Right forelimb (tissue), 1 donor: Measurements from ENCODE around the gene ZNF135.

Source experiments
- DNase-seq: peaks from one replicate; pipeline ENCODE4 v3.0.0-alpha.2; 2018

Gene ZNF135

DNA sequence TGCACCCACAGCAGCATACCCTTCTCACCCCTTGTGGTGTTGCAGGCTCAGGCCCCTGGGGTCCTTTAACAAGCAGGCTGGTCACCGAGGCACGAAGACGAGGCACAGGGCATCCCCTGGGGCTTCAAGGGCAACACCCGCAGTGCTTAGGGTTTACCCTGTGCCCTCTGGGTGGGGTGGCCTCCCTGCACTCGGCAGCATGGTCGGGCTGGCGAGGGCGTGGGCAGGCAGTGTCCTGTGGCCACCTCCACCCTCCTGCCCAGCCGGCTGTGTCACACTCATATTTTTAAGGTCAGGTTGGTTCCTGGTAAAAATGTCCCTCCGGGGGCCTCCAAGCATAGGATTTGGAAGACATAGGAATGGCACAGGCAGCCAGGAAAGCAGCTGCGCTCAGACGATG, 11.4 kb upstream of the ZNF135 start:
- no peak for DNase-seq

DNA sequence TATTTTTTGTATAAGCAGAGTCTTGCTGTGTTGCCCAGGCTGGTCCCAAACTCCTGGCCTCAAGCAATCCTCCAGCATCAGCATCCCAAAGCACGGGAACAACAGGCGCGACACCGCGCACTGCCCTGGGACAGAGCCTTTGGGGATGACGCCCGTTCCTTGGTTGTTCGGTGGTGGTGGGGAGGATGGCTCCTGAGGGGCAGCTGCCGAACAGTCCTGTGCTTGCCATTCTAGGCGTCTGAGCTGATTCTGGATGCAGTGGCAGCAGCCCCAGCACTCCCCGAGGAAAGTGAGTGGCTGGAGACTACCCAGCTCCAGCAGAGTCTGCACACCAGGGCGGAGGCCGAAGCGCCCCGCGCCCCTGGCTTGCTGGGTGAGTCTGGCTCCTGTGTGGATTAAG, 6.8 kb upstream of the ZNF135 start:
- DNase-seq = no peak

DNA sequence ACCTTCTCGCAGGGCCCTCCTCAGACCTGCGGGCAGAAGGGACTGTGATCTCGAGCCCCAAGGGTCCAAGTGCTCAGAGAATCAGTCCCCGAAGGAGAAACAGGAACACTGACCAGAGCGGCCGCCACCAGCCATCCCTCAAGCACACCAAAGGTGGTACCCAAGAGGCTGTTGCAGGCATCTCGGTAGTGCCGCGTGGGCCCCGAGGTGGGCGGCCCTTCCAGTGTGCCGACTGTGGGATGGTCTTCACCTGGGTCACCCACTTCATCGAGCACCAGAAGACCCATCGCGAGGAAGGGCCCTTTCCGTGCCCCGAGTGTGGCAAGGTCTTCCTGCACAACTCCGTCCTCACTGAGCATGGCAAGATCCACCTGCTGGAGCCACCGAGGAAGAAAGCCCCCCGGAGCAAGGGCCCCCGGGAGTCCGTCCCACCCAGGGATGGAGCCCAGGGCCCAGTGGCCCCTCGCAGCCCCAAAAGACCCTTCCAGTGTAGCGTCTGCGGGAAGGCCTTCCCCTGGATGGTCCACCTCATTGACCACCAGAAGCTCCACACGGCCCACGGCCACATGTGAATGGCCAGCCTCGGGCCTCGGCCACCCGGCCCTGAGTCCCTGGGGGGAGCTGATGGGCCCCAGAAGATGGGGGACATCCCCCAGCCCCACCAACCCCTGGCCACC, 5.5 kb upstream of the ZNF135 start:
- no peak for DNase-seq

DNA sequence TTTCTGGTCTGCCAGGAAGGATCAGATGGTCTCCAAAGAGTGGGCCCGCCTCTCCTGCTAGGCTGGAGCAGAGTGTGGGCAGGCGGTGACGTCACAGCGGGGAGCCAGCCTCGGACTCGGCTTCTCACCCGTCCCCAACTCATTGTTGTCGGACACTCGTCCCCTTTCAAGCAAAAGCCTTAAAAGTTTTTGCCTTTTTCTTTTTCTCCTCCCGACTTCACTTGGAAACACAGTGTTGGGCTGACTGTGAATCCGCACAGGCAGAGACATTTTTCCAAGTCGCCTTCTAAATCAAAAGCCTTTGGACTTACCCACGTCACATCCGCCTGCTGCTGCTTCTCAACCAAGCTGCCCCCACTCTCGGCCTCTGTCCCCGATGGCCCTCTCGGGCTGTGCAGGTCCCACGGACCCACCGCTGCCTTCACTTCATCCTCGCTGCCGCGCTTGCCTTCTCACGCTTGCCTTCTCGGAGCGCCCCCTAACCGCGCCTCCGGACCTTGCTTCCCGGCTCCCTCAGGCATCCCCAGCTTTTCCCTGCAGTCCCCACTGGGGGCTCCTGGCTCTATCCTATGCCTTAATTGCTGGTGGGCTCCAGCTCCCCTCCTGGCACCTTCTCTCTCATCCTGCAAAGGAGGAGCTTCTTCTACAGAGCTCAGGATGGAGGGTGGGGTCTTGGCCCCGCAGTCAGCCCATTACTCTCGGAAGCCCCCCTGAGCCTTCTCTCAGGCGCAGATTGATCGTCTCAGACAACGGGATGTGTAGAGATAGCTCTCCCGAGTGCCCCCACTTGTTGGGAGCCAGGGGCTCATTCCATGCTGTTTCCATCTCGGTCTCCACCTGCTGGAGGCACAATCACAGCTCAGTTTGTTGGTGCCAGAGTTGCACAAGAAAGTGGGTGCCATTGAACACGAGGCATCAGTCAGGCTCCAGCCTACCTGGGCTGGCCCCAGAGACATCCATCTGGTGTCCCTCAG, 3.9 kb upstream of the ZNF135 start:
- peak; percentile 76 for DNase-seq

DNA sequence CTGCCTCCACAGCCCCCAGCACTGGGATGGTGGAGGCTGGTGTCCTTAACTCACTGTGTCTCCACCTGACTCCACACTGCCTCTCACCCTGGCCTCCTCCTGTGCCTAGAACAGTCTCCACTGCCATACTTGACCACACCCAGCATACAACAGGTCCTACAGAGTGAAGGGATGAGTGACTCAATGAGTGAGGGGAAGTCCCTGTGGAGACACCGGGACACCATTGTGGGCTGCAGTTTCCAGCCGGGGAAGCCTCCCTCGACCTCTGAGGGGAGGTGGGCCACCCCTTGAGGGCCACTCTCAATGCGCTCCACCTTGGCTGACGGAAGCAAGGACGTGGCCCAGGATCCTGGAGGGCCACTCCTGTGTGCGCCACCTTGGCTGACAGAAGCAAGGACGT, 2.8 kb upstream of the ZNF135 start:
- DNase-seq = no peak

DNA sequence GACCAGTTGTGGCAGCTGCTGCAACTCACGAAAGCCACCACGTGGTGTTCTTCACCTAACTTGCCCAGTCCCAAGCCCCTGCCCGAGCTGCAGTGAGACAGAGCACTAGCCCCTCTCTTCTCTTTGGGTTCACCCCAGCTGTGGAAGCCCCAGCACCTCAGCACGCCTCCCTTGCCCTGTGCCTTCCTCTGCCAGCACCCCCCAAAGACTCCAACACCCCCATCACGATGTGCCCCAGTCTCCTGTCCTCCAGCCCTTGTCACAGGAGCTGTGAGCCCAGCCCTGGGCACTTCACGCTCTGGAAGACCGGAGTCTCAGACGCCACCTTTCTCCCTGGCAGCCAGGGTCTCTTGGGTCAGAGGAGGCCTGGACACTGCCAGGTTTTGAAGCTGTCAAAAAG, 2.2 kb upstream of the ZNF135 start:
- DNase-seq = no peak

DNA sequence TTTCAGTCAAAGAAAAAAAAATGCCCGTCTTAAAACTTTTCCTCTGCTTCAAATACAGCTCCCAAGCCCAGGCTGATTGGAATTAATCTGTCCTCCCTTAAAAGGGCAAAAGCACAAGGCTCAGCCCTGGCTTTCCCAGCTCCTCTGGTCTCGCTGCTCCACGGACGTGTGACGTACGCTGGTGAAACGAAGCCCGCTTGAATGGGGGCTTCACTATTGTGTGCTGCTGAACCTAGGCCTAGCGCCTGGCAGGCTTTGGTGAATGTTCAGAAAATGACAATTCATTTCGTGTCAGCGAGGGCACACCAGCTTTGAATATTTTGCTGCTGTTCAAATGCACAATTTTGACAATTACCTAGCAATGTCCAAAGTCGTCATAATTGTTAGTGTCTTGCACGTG, 615 bp upstream of the ZNF135 start:
- no peak for DNase-seq

DNA sequence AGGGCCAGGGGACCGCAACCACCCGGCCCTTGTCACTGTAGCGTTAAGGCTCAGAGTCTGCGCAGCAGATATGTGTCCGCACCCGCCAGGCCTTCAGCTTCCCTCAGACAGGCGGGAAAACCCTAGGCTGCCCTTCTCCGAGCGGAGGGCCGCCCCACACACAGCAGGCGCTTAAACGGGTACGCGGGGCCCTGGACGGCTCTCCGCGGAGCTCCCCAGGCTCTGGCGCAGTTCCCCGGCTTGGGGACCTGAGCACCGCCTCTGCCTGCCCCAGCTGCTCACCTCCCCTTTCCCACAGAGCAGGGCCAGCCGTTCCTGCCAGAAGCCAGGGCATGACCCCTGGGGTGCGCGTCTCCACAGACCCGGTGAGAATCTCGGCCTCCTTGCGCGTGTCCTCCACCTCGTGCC, 593 bp downstream of the ZNF135 start:
- DNase-seq = no peak

DNA sequence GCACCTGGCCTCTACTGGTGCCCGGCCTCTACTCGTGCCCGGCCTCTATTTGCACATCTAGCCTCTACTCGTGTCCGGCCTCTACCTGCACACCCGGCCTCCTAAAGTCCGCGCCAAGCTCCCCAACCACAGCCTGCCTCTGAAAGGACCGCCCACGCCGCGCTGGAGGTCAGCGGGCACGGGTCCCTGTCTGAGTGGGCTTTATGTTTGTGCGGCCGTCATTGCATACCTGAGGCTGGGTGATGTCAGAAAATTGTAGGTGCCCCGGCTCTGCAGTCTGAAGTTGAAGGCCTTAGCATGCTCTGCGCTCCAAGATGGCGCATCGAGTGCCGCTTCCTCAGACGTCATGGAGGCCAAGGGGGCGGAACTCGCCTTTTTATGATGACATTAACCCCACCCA, 1.1 kb downstream of the ZNF135 start:
- no peak for DNase-seq

DNA sequence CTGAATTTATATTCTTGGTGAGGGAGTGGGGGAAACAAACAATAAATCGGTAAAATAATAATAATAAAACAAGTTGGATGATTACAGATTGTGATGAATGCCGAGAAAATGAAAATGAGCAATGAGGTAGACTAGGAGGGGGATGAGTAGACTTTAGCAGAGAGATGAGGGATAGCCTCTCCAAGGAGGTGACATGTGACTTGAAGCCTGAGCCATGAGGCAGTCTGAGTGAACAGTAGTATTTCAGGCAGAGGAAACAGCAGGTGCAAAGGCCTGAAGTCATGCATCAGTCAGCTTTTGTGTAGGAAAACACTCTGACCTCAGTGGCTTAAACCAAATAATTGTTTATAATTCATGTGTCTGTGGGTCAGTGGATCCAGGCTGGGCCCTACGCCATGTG, 4.6 kb downstream of the ZNF135 start:
- no peak for DNase-seq

DNA sequence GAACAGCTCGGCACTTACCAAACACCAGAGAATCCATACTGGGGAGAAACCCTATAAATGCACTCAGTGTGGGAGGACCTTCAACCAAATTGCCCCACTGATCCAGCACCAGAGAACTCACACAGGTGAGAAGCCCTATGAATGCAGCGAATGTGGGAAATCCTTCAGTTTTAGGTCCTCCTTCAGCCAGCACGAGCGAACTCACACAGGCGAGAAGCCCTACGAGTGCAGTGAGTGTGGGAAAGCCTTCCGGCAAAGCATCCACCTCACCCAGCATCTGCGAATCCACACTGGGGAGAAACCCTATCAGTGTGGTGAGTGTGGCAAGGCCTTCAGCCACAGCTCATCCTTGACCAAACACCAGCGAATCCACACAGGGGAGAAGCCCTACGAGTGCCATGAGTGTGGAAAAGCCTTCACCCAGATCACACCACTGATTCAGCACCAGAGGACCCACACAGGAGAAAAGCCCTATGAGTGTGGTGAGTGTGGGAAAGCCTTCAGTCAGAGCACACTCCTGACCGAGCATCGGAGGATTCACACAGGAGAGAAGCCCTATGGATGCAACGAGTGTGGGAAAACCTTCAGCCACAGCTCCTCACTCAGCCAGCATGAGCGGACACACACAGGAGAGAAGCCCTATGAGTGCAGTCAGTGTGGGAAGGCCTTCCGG, 8.3 kb downstream of the ZNF135 start:
- no peak for DNase-seq

DNA sequence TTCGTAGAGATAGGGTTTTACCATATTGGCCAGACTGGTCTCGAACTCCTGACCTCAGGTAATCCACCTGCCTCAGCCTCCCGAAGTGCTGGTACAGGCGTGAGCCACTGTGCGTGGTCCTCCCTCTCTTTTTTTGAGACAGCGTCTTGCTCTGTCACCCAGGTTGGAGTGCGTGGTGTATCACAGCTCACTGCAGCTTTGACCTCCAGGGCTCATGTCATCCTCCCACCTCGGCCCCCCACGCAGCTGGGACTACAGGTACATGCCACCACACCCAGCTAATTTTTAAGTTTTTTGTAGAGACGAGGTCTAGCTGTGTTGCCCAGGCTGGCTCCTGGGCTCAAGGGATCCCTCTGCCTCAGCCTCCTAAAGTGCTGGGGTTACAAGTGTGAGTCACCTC, 20.7 kb downstream of the ZNF135 start:
- DNase-seq = no peak

DNA sequence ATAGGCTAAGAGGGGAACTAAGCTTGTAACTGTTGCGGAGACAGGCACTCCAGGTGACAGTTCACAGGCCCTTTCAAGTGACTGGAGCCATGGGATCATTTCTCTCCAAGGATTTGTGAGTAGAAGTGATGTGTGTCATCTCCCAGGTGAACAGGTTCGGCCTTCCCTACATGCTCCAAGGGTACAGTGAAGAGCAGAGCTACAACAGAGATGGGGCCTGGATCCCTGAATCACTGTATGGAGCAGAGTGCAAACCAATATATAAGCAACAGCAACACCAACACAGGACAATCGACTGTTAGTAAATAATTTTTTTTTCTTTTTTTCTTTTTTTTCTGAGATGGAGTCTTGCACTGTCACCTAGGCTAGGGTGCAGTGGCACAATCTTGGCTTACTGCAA, 23.9 kb downstream of the ZNF135 start:
- DNase-seq = no peak

DNA sequence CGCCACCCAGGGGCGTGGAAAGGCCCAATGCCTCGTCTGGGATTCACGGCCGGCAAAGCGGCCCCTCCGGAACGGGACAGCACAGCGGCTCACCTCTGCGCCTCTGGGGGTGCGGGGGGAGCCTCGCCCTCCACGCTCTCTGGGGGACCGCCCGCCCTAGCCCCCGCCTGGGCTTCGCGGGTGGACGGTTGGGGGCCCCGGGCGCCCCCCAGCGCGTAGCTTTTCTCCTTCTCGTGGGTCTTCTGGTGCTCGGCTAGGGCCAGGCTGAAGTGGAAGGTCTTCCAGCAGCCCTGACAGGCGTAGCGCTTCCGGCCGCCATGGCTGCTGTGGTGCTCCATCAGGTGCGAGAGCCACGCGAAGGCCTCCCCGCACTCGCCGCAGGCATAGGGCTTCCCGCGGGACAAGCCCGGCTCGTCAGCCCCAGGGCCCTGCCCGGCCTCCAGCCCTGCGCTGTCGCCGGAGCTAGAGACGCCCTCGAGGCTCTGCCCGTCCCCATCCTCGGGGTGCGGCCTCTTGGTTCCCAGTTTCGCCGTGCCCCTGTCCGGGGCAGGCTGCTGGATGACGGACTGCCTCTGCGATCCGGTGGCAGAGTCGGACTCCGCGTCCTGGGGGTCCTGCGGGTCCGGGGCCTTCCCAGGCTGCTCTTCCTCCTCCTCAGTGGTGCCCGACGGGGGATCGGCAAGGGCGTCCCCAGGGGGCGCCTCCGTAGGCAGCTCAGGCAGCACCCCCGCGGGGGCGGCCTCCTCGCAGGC, 25.7 kb downstream of the ZNF135 start:
- DNase-seq = no peak

DNA sequence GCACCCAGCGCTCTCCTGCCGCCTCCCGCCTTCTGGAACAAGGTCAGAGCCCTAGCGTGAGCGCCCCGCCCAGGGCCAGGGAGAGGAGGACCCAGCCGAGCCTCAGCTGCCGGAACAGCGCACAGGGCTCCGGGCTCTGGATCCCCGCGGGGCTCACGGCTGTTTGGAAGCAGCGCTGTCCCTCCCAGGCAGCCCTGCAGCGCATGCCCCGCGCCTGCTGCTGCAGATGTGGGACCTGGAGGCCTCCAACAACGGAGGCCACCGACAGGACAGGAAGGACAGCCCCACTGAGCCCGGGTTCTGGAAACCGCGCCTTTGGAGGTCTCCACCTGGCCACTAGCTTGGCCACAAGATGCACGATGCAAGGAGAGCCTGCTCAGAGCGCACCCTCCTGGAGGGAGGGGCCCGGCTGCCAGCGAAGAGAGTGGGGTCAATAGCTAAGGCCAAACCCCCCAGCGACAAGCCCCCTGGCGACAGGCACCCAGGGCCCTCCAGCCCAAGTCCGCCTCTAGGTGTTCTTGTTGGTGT, 26.3 kb downstream of the ZNF135 start:
- DNase-seq = no peak

DNA sequence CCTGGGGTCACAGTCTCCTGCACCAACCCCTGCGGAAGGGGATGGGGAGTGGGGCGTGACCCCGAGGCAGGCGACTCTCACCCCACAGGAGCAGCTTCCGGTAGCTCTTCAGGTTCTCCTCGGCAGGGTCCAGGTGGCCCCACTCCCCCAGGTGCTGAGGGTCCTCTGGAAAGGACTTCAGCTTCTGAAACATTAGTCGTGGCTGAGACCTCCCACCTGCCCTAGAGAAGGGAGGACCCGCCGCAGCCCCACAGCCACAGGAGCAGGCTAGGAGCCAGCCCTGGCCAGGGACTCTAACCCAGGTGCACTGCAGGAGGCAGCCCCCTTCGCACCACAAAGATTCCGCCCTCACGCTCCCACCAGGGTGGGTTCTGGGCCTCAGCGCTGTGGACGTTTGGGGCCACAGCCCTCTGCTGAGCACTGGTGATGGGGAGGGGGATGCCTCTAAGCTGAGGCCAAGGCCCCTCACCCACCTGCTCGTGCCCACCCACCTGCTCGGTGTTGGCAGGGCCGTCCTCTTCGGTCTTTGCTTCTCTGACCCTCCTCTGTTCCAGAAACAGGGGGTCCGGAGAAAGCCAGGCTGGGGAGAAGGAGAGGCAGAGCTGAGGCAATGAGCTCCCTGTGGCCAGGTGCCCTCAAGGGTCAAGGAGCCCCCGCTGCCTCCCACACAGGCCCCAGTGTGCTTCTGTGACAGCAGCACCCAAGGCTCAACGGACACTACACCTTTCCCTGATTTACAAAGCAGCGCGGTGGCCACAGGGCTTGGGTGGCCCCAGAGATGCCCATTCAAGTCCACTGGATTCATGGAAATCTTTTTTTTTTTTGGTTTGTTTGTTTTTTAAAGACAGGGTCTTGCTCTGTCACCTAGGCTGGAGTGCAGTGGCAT, 28.0 kb downstream of the ZNF135 start:
- no peak for DNase-seq

DNA sequence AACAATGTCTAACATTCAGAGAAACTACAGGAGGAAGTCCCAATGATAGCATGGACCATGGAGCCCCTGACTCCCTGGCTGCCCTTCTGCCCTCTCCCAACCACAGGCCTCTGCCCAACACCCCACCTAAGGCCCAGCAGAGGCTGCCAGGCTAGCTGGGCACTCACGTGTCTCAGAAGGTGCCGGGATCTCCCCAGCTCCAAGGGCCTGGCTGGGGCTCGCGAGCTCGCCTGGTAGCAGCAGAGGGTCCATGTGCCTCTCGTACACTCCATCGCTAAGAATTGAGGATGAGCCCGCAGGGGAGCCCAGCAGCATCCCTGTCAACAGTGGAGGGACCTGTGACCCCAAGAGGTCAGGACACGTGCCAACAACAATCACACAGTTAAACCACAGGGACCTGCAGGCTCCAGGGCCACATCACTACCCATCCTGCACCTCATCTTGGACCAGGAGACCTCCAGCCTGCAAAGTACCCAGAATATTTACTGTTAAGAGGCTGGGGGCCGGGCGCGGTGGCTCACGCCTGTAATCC, 29.5 kb downstream of the ZNF135 start:
- DNase-seq = no peak

DNA sequence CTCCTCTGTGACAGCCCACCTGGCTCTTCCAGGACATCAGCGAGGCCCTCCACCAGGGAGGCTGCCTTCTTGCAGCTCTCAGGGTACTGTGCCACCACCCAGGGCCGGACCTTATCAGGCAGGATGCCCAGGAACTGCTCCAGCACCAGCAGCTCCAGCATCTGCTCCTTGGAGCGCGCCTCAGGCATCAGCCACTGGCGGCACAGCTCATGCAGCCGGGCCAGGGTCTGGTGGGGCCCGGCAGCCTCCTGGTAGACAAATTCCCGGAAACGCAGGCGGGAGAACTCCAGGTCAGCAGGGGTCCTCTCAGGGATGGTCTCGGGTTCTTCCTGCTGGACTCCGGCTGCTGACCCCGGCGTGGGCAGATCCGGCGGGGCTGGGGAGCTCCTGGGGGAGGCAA, 30.8 kb downstream of the ZNF135 start:
- DNase-seq = no peak

DNA sequence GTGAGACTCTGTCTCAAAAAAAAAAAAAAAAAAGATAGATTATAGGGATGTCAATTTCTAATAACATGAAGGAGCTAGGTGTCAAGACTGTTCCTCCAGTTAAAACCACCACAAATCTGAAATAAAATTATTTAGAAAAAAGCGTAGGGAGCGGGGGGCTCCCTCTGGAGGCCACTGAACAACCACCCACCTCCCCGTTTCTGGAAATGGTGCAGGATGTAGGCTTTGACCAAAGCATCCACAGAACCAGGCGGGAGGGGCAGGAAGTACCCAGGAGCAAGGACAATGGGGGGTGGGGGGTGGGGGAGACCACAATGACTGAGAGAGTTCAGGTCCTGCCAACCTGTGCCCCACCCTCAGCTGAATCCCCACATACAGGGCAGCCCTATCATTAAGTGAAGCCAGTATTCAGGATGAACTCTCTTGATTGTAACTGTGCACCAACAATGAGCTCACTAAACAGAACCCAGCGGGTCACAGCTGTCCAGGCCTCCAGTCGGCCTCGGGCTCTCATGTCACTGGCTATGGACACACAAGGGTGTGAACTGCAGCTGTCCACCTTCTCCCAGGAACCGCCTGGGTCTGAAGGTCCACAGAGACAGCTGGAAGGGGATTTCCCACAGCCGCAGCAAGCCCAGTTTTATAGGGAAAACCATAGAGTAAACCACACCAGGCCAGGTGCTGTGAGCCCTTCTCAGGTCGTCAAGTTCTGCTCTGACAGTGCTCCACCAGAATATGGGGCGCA, 32.3 kb downstream of the ZNF135 start:
- no peak for DNase-seq

DNA sequence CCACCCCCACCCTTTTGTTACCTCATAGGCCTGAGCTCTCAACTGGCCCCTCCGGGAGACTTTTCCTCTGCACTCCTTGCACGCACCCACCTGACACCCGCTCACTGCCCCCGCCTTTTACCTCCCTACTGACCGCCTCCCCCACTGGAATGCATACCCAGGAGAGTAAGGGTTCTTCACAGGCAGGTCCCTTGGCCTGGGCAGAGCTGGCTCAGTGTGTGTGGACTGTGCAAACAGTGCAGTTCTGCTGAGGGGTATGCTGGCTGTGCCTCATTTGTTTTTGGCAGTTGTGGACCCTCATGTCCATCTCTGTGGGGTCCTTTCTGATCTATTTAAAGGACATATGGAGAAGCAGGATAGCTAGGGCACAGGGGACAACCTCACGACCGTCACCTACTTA, 34.0 kb downstream of the ZNF135 start:
- DNase-seq = no peak

DNA sequence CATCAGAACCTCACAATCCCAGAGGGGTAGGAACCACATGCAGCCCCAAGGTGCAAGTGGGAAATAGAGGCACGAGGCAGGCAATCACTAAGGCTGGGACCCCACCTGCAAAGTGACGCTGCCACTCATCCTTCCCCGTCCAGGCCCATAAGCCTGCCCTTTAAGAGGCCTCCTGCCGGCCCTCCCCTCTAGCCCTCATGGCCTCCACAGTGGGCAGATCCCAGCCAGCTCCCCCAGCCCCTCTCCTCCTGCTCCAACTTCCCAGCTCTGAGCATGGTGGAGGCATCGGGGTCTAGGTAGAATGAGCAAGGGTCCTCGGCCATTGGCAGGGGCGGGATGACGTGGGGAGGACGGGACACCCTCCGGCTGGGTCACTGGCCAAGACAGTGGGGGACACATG, 36.2 kb downstream of the ZNF135 start:
- no peak for DNase-seq
